Activated CD4-positive, alpha-beta T cell treated with anti-CD3 and anti-CD28 coated beads, Interleukin-2, amount 50 U/mL, for 48 hours (primary cell): Measurements from ENCODE around the gene LUZP2.

ENCODE experiments used
- DNase-seq, 2 experiments: peaks; one replicate each; pipeline ENCODE4 v3.0.0-alpha.2; 2020

LUZP2 gene

DNA sequence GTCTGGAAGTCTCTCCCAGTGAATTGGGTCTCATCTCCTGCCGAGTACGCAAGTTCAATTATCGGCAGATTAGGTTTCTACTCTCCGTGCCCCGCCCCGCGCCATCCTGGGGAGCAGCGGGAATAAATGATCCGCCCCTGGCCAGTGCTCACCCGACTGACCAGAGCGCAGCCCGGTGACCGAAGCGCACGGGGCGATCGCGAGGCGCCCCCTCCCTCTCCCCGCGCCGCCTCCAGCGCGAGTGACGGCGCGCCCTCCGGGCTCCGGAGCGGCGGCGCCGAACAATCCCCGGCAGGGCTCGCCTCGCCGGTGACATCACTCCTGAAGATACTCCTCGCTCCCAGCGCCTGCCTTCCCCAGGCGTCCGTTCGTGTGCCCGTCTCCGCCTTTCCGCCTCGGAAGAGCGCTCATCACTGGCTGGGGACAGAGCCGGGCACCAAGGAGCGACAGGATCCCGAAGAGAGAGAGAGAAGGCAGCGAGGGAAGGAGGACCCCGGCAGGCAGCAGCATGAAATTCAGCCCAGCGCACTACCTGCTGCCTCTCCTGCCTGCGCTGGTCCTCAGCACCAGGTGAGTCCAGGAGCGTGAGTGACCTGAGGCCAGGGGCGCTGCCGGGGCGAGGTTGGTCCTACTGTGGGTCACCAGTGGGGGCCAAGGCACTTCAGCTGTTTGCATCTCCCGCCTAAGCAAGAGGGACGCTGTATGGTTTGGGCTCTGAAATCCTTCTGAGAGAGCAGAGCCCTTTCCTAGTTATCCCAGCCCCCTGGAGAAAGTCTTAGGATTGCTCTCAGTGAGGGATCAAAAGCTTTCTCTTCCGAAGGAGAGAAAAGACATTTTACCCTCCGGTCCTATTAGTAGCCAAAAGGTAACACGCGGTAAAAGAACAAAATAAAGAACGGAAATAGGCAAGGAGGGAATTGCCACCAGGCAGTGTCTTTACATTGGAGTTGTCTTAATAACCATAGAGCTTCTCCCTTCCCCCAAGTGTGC is at the start of gene LUZP2:
Gene LUZP2 (plus strand): TSS at position 318 of the 990 bp plus-strand sequence.
- DNase-seq: no peak

DNA sequence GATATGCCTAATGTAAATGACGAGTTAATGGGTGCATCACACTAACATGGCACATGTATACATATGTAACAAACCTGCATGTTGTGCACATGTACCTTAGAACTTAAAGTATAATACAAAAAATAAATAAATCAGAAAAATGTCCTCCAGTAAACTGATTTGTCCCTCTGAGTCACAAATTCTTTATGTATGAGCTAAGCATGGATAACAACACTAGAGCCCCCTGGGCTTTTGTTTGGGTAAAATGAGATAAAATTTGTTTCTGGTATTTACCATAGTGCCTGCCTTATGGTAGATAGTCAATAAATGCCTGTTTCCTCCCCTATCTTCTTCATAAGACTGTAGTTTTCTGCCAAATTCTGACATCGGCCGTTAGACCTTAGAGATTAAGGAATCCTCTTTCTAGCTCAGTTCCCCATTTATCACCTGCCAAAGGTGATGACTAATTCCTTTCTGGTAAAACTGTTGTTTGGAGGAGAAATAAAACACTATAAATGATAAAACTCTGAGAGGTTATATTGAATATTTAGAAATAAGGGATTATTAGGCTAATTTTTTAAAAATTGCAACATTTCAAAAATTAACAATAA is 43.6 kb upstream of the LUZP2 start:
- DNase-seq: no peak

DNA sequence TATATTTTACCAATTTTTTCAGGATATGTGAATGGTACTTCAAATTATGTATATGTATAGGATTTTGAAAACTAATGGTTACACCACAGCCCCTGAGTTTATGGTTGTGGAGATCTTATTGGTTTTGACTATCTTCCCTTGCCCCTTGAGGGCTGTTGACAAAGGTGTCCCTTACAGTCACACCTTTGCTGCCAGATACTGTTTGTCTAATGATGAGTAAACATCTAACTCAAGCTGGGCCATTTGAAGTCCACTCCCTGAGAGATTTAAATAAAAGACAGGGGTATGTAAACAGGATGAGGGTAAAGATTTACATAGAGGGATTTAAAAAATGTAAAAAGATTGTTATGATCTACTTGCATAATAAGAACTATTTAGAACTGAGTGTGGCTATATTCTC is 38.9 kb upstream of the LUZP2 start:
- DNase-seq: no peak

DNA sequence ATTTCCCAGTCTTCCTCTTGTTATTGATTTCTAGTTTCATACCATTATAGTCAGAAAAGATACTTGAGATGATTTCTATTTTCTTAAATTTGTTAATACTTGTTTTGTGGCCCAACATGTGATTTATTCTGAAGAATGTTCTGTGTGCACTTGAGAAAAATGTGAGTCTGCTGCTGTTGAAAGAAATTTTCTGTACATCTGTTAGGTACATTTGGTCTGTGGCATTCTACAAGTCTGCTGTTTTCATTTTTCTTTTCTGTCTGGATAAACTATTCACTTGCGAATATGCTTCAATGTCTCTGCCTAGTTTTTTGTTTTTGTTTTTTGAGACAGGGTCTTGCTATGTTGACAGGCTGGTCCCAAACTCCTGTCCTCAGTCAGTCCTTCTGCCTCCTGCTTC is 26.4 kb upstream of the LUZP2 start:
- DNase-seq: no peak

DNA sequence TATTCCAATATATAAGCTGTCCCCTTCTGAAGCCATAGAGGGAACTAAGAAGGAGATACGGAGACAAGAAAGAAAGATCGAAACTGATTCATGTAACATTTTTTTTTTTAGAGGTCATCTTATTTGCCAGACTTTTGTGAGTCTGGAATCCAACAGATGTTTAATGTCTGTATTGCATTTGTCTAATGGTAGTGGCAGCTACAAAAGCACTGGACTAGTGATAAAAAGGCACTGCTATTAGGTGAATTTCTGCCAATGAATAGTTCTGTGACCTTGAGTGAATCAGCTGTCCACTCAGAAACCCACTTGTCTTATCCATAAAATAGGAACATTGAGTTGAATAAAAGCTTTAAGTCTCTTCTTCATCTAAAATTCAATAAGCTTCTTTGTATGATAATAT is 25.8 kb upstream of the LUZP2 start:
- no peak for DNase-seq

DNA sequence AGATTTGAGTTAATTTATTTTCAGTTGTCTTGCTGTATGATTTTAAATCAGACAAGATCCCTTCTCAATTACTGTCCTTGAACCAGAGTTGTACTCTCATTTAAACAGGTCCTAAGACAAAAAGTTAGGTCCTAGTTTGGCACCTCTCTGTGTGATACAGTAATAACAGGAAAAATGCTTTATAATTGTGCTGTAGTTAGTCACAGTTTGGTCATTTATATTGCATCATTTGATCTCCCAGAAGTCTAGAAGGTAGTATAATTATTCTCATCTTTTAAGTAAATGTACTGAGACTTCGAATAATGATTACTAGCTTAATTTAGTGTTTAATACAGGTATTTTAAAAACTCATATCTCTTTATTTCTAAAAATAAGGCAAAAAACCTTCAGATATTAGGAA is 18.1 kb upstream of the LUZP2 start:
- DNase-seq: no peak

DNA sequence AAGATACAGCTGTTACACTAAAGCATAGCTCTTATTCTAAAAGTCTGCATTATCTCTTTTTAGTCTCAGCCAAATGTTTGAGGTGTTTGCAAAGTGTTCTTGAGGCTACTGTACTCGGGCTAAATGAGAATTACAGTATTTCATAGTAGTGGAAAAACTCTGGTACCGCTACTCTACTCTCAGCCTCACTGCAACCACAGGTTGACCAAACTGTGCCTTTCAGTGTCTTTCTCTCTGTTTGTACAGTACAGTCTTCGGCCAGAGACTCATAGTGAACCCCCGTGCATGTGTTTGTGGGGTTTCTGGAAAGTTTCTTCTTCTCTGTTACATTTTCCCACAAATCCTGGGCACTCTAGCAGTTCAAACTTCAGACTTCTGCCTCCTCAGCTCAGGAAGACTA is 7.4 kb upstream of the LUZP2 start:
- DNase-seq: no peak

DNA sequence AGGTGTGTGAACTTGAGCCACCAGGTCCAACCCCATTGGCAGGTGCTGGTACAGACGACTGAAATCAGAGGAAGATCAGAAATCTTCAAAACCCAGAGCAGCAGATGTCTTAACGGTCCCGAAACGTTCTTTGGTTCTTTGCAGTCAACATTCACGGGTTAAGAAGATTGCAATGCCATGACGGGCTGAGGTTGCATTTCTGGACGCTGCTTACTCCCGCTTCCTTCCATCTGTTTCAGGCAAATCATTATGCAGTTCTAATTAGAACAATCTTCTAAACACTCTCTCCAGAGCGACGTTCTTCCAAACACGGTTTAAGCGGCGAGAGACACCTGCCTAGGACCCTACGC is 492 bp upstream of the LUZP2 start:
- DNase-seq: no peak

DNA sequence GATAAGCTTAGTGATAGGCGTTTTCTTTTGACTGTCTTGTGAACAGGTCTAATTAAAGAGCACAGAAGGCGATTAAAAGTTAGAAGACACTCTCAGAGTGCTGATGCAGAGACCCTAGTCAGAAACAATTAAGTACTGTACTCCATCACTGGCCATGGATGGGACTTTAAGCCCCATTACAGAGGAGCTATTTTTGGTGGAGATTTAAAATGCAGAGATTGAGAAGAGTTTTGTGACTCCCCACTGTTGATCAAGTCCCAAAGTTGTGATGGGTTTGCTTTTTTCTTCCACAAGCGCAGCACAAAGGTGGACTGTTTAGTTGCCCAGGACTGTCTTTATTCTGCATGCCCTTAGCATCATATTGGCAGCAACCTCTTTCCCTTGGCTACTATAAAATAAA is 978 bp downstream of the LUZP2 start:
- no peak for DNase-seq

DNA sequence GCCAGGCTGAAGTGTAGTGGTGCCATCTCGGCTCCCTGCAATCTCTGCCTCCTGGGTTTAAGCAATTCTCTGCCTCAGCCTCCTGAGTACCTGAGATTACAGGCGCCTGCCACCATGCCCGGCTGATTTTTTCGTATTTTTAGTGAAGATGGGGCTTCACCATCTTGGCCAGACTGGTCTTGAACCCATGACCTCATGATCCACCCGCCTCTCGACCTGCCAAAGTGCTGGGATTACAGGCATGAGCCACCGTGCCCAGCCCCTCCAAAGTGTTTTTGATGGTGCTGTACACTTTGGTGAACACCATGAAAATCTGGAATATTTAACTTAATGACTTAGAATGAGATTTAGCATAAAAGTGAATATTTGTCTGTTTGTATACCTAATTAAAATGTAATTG is 5.6 kb downstream of the LUZP2 start:
- DNase-seq: no peak

DNA sequence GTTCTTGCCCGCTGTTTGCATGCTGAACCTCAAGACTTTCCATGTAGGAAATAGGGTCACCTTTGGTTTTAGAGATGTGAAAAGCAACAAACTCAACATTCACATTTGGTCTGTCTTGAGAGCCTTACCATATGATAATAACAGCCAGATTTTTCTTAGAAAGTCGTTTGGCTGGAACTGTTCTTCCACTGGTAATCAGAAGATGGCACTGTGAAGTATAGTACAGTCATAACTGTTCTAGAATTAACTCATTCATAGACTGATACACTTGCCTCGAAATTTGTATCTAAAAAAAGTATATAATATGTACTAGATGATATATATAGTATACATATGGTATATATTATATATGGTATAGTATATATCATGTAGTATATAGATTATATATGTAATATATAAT is 12.3 kb downstream of the LUZP2 start:
- no peak for DNase-seq

DNA sequence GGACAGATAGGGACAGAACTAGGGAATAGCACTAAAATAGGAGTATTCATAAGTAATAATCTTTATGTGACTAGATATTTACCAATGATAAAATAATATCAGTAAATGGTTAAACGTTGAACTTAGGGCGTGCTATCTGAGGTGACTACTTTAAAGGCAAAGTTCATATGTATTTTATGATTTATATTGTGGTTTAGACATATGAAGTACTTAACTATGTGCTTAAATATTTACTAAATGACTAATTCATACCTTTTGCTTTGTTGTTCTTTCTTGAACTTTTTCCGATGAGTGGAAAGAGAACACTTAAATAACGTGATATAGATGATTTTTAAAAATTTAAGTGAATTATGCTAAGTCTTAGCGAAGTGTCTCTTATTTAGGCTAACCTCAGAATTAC is 14.7 kb downstream of the LUZP2 start:
- DNase-seq: no peak

DNA sequence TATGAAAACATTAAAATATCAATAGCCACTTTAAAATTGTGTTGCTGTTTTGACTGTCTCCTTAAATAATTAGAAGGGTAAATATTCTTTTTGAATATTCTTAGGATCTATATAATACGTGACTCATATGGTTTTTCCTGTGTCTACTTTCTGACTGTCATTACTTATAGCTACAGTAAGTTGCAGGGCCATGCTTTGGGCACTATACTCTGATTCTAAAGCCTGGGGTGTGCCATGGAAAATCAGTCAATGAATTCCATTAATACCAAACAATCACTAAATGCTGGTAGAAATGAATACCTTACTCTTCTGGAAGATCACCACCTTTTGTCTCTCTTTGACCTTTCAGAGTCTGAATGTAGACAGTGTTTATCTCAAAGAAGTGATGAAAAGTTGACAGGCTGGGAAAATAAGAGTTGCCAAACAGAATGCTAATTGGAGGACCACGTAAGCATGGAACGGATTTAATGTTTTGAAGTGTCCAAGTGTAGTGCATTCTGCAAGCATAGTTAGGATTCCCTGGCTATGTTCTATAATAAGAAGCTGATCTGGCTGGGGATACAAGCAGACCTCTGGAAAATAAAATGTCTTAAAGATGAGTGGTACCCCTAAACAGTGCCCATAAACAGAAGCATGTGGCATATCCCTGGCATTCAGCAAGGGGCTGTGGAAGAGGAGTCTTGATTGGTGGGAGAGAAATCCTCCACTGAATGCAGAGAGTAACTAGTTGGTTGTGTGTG is 16.8 kb downstream of the LUZP2 start:
- no peak for DNase-seq

DNA sequence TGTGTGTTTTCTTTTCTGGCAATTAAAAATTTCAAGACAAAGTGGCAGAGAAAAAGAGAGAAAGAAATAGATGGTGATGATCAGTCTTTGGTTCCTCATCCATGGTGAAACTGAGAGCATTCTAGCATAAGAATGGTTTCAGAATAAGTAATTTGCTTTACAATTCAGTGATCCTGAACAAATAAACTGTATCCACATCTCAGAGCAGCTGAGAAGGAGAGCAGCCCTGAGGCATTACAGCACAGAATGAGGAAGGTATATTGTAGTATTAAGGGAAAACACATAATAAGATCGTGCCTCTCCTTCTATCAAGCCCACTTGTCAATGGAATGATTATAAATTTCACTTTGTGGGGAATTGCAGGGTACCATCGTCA is 17.4 kb downstream of the LUZP2 start:
- no peak for DNase-seq

DNA sequence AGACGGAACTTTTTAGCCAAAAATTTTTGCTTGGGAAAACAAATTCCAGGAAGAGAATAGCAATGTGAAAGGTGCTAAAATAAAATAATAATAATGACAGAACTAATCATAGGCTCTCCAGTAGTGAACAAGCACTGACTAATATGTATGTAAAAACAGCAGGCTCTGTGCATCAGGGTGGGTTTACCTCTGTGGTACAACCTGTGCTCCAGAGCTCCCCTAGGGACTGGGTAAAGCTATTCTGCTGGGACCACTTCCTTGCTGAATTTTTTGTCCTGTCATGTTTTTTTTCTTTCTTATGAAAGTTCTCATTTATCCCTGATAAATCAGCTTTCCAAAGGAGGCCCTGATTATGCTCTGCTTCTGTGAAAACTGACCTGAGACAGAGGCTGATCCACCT is 18.8 kb downstream of the LUZP2 start:
- DNase-seq: no peak

DNA sequence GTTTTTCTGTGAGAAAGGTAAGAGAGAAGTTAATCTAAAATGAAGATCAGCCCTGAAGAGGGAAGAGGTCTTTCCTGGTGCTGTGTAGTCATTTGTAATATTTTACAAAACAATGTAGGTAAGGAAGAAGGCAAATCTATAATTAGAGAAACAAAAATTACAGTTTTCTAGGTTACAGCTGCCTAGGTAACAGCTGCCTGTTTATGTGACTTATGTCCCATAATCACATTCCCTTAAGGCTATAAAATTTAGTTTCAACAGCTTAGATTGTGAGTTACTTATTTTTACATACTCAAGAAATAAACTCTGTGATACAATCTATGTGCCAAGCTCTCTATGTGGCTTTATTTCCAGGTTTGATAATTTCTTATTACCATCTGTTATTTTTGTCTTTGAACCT is 19.8 kb downstream of the LUZP2 start:
- DNase-seq: no peak

DNA sequence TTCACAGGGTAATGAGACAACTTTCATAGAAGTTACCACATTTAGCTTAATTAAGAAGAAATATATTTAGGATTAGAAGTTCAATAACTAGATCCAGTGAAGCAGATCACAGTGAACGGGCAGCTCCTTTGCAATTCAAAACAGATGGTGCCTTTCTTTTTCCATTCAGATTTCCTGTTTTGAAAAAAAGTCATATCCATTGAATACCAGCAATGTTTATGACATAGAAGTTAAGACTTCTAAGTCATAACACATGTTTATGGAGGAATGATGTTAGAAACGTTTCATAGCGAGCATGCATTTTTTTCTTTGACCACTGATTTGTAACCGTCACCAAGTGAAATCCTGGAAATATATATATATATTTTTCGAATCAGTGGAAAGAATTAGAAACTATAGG is 24.7 kb downstream of the LUZP2 start:
- no peak for DNase-seq

DNA sequence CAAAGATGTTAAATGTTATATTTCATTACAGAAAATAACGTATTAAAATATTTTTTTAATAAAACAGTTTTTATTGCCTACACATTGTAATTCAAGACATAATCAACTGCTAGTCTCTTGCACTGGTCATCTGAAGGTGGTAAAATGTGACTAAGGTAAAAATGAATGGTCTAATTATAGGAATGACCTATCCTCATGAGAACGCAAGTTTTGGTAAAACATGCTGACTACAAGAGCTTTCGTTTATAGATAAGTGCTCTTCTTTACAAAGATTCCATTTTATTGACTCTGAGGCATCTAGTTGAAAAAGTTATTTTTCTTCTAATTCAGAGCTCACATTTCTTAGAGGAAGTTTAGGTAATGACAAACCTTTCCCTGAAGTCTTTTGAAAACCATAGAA is 27.3 kb downstream of the LUZP2 start:
- DNase-seq: no peak

DNA sequence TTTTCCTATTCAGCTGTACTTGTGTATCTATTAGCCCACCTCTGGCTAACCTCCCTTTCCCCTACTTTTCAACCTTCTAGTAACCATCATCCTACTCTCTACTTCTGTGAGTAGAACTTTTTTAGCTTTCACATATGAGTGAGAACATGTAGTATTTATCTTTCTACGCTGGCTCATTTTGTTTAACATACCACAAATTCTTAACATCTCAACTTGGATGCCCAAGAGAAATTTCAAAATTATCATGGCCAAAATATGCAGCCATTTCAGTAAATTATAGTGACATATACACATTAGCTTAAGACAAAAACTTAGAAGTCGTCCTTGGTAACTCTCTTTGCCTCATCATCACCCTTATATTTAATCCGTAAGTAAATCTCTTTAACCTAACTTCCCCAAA is 34.7 kb downstream of the LUZP2 start:
- no peak for DNase-seq

DNA sequence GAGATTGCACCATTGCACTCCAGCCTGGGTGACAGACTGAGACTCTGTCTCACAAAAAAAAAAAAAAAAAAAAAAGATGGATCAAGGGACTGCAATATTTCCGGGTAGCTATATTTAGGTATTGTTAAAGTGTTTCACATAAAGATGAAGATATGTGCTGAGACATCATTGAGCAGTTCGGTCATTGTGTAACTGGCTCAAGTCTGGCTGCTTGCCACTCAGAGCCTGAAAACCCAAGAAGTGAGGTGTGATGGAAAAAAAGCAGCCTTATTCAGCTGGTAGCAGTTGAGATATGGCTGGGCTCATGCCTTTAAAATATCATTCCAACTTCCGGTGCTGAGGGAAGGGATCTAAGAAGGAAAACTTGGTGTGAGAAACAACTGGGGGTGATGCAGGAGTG is 46.9 kb downstream of the LUZP2 start:
- no peak for DNase-seq

DNA sequence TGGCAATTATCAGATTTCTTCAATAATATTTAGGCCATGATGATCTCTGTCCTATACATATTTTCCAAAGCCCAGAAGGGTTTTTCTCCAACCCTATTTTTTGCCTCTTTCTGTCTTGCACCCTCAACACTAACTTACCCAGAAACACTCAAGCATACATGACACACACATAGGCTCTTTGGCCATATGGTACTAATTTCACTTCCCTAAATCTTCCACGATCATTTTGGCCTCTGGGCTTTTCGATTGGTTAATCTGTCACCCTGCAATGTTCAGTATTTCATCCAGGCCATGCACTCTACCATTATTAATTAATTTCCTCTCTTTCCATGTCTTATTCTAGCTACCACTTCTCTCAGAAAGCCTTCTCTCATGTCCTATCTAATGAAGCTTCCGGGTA is 59.8 kb downstream of the LUZP2 start:
- no peak for DNase-seq

DNA sequence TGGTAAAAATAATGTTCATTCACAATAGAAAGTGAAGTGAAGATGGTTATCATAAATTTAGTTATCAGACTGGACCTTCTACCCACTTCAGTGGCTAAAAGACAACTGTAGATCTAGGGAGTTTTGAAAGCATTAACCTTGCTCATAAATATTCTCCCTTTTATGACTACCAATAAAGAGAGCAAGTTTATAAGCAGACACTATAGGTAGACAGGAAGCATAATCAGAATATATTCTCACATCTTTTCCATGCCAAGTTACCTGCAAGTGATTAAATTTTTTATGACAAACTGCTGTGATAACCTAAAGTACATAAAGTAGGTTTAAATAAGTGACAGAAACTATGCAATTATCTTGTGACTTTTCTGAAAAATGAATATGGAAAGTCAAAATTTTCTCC is 62.5 kb downstream of the LUZP2 start:
- no peak for DNase-seq

DNA sequence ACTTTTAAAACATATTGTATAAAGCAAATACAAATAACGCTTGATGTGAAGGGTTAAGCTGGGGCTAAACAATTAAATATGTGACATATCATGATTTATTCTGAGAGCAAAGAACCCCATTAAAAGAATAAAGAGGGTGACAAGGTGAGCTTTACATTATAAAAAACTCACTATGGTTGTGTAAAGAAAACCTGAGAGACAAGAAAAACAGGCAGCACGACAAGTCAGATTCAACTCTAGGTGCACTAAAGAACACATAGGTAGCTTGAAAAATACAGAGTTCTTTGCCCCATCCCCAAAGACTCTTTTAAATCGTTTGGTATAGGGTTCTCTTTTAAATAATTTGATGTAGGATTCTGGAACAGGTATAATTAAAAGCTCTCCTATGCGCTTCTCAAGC is 63.5 kb downstream of the LUZP2 start:
- DNase-seq: no peak

DNA sequence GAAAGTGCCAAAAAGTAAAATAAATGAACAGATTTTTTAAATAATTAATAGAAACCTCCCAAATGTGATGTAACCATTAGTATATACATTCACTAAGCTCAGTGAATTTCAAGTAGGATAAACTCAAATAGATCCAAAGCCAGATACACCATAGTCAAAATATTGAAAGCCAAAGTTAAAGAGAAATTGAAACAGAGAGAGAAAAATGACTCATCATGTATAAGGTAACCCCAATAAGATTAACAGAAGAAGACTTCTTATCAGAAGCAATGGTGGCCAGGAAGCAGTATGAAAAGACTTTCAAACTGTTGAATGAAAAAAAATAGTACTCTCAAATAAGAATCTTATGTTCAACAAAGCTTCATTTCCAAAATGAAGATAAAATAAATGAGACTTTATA is 70.5 kb downstream of the LUZP2 start:
- no peak for DNase-seq
